IgD-negative memory B cell (primary cell): ENCODE data around the gene CIB4. TPM values are rescaled to one million over a fixed set of nuclear protein-coding genes. Genes with fewer than 3 reads are reported as not detected.

Experiments used
- H3K27ac Mint-ChIP-seq, 3 donors: one replicate each; pipeline ENCODE4 v1.8.0; 2020 to 2022; ENCODE audit warnings: mild to moderate bottlenecking in 3 of 3, mixed read lengths in 3 of 3, moderate library complexity in 1 of 3
- H3K27me3 Mint-ChIP-seq: one replicate; pipeline ENCODE4 v1.8.0; 2021; ENCODE audit warnings: mixed read lengths
- H3K36me3 Mint-ChIP-seq: one replicate; pipeline ENCODE4 v1.8.0; 2020; ENCODE audit warnings: mild to moderate bottlenecking, mixed read lengths
- H3K4me1 Mint-ChIP-seq, 3 donors: one replicate each; pipeline ENCODE4 v1.8.0; 2020 to 2022; ENCODE audit warnings: mixed read lengths in 3 of 3, mild to moderate bottlenecking in 1 of 3
- H3K4me3 Mint-ChIP-seq, 4 donors: one replicate each; pipeline ENCODE4 v1.8.0; 2020 to 2022; ENCODE audit warnings: mild to moderate bottlenecking in 4 of 4, mixed read lengths in 4 of 4, moderate library complexity in 3 of 4
- H3K9me3 Mint-ChIP-seq, 3 donors: one replicate each; pipeline ENCODE4 v1.8.0; 2020 to 2021; ENCODE audit warnings: mixed read lengths in 3 of 3, mild to moderate bottlenecking in 1 of 3
- polyA plus RNA-seq: library from polyadenylated mRNA; unstranded; fragments of 300-500 nt; fragmentation: Illumina TruSeq; gene quantifications from one replicate; pipeline ENCODE4 v1.2.3, GENCODE V29; 2021

The CIB4 gene
- not detected for polyA plus RNA-seq

- peaks cover 7% of the 10 kb centered on the region for H3K27me3 Mint-ChIP-seq
- no peaks in the 10 kb centered on the region for H3K36me3 Mint-ChIP-seq
- H3K4me1 Mint-ChIP-seq, result no peaks in the 10 kb centered on the region
- no peaks in the 10 kb centered on the region for H3K9me3 Mint-ChIP-seq
- H3K27ac Mint-ChIP-seq, result no peak within 1 kb of the TSS
- no peak within 1 kb of the TSS for H3K4me3 Mint-ChIP-seq
Observed at GRCh38 chr2:26640781-26641564, at the start of gene CIB4. Gene CIB4, minus strand, starts transcription at chr2:26641366. Its CDS starts 52 bp downstream, at chr2:26641314.

- Mint-ChIP-seq H3K27me3 (peaks cover 20% of the 10 kb centered on the region), H3K27ac (no peak overlapping the region), H3K36me3 (peaks cover 1% of the 10 kb centered on the region), H3K9me3 (peaks cover 0 to 3% (median 0%) of the 10 kb centered on the region in 3 donors), H3K4me3 (no peak overlapping the region), H3K4me1 (peaks cover 0 to 4% (median 3%) of the 10 kb centered on the region in 3 donors)
Observed at GRCh38 chr2:26687801-26688200, 46.6 kb upstream of the CIB4 start.

- H3K4me1 Mint-ChIP-seq, result peaks cover 0 to 4% (median 3%) of the 10 kb centered on the region in 3 donors
- H3K36me3 Mint-ChIP-seq, result peaks cover 1% of the 10 kb centered on the region
- no peak overlapping the region for H3K4me3 Mint-ChIP-seq
- H3K27ac Mint-ChIP-seq, result no peak overlapping the region
- peaks cover 23% of the 10 kb centered on the region for H3K27me3 Mint-ChIP-seq
- H3K9me3 Mint-ChIP-seq, result peaks cover 0 to 3% (median 0%) of the 10 kb centered on the region in 3 donors
Observed at GRCh38 chr2:26687328-26687727, 46.2 kb upstream of the CIB4 start.

DNA sequence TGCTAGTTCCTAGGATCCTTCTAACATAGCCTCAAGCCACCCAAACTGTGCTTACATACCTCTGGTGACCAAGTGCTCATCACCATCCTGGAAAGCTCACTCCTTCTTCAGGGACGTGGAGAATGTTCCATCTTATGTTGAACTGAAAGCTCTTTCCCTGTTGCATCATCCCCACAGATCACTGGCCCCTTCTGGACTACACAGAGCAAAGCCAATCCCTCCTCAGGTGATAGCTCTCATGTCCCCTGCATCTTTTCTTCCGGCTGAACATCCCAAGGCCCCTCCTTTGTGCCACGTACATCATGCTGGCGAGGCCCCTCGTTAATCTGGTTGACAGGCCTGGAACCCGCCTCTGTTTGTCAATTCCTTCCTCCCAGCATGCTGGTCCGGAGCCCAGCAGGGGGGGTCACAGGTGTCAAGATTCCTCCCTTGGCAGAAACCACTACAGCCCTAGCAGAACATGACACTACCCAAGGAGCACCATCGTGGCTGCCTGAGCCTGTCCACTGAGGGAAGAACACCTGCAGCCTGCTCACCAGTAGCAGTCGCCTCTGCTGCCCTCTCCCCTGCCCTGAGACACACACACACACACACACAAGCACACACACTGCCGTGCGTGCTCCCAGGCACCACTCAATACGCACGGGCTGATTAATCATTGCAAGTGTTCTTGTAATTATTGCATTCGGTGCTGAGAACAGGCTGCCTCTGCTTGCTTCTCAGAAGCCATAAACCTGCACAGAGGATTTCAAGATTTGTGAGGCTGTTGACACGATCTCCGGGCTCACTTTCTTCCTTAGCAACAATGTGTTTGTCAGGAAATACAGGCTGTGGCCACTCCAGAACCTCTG, 45.0 kb upstream of the CIB4 start:
- peaks cover 20% of the 10 kb centered on the region for H3K27me3 Mint-ChIP-seq

GRCh38 chr2:26685341-26685740, 44.2 kb upstream of the CIB4 start:
- Mint-ChIP-seq H3K27me3 (peaks cover 19% of the 10 kb centered on the region), H3K27ac (no peak overlapping the region), H3K9me3 (no peaks in the 10 kb centered on the region), H3K4me3 (no peak overlapping the region), H3K4me1 (peaks cover 0 to 2% (median 0%) of the 10 kb centered on the region in 3 donors), H3K36me3 (peaks cover 1% of the 10 kb centered on the region)

More for the DNA sequence above, 45.0 kb upstream of the CIB4 start:
- Mint-ChIP-seq H3K4me1 (peaks cover 0 to 2% (median 0%) of the 10 kb centered on the region in 3 donors), H3K27ac (no peak overlapping the region), H3K4me3 (no peak overlapping the region), H3K36me3 (peaks cover 1% of the 10 kb centered on the region), H3K9me3 (no peaks in the 10 kb centered on the region)

GRCh38 chr2:26683583-26683982, 42.4 kb upstream of the CIB4 start:
- Mint-ChIP-seq H3K36me3 (peaks cover 1% of the 10 kb centered on the region), H3K4me3 (no peak overlapping the region), H3K27me3 (peaks cover 22% of the 10 kb centered on the region), H3K4me1 (no peaks in the 10 kb centered on the region), H3K27ac (no peak overlapping the region), H3K9me3 (no peaks in the 10 kb centered on the region)

DNA sequence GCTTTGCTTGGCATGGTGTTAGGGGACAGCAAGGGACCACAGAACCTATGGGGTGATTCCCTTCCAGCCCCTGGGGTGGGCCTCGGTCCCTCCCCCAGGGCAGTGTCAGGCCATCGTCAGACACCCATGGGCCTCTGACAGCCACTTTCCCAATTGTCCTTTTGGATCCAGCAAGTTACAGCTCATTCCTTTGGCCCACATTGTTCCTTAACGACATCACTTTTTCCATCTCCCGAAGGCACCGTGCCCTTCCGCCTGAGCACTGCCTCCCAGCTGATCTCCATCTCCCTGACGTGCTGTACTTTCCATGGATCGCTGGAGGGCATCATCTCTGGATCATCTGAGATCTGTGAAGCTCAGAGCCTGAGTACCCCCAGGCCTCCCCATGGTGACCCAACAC, 41.0 kb upstream of the CIB4 start:
- Mint-ChIP-seq H3K27ac (no peak overlapping the region), H3K27me3 (peaks cover 20% of the 10 kb centered on the region), H3K36me3 (peaks cover 1% of the 10 kb centered on the region), H3K4me3 (no peak overlapping the region), H3K4me1 (no peaks in the 10 kb centered on the region), H3K9me3 (peaks cover 0 to 7% (median 0%) of the 10 kb centered on the region in 3 donors)

DNA sequence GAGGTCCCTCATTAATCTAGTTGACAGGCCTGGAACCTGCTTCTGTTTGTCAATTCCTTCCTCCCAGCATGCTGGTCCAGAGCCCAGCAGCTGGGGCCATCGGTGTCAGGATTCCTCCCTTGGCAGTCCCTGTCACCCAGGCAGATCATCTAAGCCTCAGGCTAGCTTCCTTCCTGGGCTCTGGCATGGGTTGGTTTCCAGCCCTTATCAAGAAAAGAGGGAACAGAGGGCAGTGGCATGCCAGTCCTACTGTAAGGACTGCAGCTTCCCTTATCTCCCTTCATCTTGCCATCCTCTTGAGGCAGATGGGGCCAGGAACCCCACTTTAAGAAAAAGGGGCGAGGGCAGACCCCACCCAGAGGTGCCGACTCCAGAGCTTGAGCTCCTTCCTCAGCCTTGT, 40.5 kb upstream of the CIB4 start:
- Mint-ChIP-seq H3K27ac (no peak overlapping the region), H3K9me3 (peaks cover 0 to 9% (median 0%) of the 10 kb centered on the region in 3 donors), H3K36me3 (no peaks in the 10 kb centered on the region), H3K27me3 (peaks cover 18% of the 10 kb centered on the region), H3K4me3 (no peak overlapping the region), H3K4me1 (no peaks in the 10 kb centered on the region)

GRCh38 chr2:26679867-26680266, 38.7 kb upstream of the CIB4 start:
- Mint-ChIP-seq H3K27me3 (peaks cover 15% of the 10 kb centered on the region), H3K4me3 (no peak overlapping the region), H3K4me1 (no peaks in the 10 kb centered on the region)

GRCh38 chr2:26678035-26678434, 36.9 kb upstream of the CIB4 start:
- no peaks in the 10 kb centered on the region for H3K4me1 Mint-ChIP-seq
- H3K27ac Mint-ChIP-seq, result no peak overlapping the region
- no peak overlapping the region for H3K4me3 Mint-ChIP-seq

More at GRCh38 chr2:26679867-26680266, 38.7 kb upstream of the CIB4 start:
- no peaks in the 10 kb centered on the region for H3K36me3 Mint-ChIP-seq
- H3K27ac Mint-ChIP-seq, result no peak overlapping the region
- H3K9me3 Mint-ChIP-seq, result peaks cover 0 to 9% (median 0%) of the 10 kb centered on the region in 3 donors

DNA sequence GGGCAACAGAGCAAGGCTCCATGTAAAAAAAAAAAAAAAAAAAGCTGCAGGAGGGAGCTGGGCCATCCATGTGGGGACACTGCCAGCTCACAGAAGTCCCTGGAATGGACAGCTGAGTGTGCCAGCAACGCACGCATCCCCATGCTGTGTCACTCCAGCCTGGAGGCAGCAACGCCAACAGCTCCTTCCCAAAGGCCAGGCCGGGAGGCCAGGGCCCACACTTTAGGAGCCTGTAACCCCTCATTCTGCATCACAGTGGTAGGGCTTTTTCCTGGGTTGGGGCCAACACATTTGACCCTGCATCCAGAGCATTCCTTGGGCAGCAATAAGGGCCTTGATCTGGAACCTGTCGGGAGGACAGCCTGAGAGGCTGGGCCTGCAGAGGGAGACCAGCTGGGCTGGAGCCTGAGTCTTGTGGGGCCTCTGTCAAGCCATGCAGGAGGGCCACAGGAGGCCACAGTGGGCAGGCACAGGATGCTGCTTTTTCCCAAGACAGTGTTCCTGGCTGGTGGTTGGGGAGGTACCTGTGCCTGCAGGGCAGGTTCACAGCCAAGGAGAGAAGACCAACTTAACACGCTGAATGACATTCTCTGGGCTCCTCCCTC, 34.6 kb upstream of the CIB4 start:
- H3K9me3 Mint-ChIP-seq, result peaks cover 0 to 9% (median 0%) of the 10 kb centered on the region in 3 donors
- no peaks in the 10 kb centered on the region for H3K4me1 Mint-ChIP-seq
- no peaks in the 10 kb centered on the region for H3K36me3 Mint-ChIP-seq
- peaks cover 18% of the 10 kb centered on the region for H3K27me3 Mint-ChIP-seq
- no peak overlapping the region for H3K4me3 Mint-ChIP-seq
- no peak overlapping the region for H3K27ac Mint-ChIP-seq

More at GRCh38 chr2:26678035-26678434, 36.9 kb upstream of the CIB4 start:
- Mint-ChIP-seq H3K27me3 (peaks cover 14% of the 10 kb centered on the region), H3K9me3 (peaks cover 0 to 9% (median 0%) of the 10 kb centered on the region in 3 donors), H3K36me3 (no peaks in the 10 kb centered on the region)

- Mint-ChIP-seq H3K4me3 (no peak overlapping the region), H3K4me1 (no peaks in the 10 kb centered on the region), H3K27me3 (peaks cover 24% of the 10 kb centered on the region), H3K9me3 (peaks cover 0 to 9% (median 0%) of the 10 kb centered on the region in 3 donors), H3K36me3 (no peaks in the 10 kb centered on the region), H3K27ac (no peak overlapping the region)
Observed at GRCh38 chr2:26674771-26675170, 33.6 kb upstream of the CIB4 start.

GRCh38 chr2:26674002-26674751, 33.0 kb upstream of the CIB4 start:
- Mint-ChIP-seq H3K27me3 (peaks cover 21% of the 10 kb centered on the region), H3K36me3 (no peaks in the 10 kb centered on the region), H3K4me3 (no peak overlapping the region), H3K9me3 (peaks cover 0 to 9% (median 0%) of the 10 kb centered on the region in 3 donors), H3K27ac (no peak overlapping the region), H3K4me1 (no peaks in the 10 kb centered on the region)

DNA sequence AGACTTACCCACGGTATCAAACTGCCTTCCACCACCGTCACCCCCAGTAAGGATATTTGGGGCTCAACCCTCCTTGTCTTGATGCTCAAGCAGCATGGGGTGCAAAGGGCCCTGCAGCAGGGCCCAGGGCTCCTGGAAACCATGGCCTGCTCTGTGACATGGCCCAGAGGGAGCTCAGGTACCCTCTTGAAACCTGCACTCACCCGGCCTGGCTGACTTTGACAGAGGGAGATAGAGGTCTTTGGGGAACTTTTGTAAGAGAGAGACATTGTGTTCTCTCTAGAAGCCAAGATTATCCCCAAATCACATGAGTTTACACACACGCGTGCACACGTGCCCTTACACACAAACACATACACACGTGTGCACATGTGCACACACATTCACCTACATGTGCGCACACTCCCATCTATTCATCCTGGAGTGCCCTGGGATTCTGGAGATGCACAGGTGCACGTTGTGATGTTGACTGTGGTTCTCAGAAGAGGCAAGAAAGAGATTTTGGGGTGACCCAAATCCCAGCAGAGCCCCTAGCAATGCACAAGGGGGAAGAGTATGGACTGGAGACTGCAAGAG, 31.7 kb upstream of the CIB4 start:
- Mint-ChIP-seq H3K27ac (no peak overlapping the region), H3K4me1 (no peaks in the 10 kb centered on the region), H3K4me3 (no peak overlapping the region), H3K9me3 (peaks cover 0 to 9% (median 0%) of the 10 kb centered on the region in 3 donors), H3K27me3 (peaks cover 26% of the 10 kb centered on the region), H3K36me3 (no peaks in the 10 kb centered on the region)
